Measurements from ENCODE around the gene KLHL29.

DNA sequence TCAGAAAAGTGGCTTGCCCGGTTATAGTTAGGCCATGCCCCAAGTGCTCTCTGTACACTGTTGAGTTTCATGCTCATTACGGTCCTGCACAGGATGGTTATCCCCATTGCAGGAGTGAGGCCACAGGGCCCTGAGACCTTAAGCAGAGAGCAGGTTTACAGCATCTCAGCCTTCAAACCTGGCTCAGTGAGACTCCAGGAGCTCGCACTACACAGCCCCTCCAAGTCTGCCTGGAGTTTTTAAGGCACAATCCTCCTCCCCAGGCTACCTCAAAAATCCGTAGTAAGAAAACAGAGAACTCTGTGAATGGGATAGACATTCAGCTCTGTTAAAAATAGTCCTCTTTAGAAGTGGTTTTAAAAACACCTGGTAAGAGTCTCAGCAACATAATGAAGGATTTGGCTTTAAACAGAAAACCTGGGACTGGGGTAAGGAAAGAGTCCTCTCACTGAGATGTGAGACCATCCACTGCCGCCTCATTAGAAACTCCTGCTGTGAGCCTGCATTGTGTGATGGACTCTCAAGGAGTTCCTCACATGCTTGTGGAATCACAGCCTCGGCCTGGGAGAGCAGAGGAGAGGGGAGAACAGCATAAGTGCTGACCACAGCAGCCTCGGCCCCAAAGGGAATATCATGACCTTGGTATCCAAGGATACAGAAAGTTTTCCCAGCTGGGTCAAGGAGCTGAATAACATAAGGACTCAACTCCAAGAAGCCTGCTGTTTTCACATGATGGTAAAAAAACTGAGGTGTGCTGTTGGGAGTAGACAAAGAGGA, 327.2 kb downstream of the KLHL29 start:
- TF ChIP-seq, protein P1, sequence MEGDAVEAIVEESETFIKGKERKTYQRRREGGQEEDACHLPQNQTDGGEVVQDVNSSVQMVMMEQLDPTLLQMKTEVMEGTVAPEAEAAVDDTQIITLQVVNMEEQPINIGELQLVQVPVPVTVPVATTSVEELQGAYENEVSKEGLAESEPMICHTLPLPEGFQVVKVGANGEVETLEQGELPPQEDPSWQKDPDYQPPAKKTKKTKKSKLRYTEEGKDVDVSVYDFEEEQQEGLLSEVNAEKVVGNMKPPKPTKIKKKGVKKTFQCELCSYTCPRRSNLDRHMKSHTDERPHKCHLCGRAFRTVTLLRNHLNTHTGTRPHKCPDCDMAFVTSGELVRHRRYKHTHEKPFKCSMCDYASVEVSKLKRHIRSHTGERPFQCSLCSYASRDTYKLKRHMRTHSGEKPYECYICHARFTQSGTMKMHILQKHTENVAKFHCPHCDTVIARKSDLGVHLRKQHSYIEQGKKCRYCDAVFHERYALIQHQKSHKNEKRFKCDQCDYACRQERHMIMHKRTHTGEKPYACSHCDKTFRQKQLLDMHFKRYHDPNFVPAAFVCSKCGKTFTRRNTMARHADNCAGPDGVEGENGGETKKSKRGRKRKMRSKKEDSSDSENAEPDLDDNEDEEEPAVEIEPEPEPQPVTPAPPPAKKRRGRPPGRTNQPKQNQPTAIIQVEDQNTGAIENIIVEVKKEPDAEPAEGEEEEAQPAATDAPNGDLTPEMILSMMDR (IDR thresholded peaks at IDR 0.05) = no peak
- no peak for TF ChIP-seq POLR2A (IDR thresholded peaks at IDR 0.05)
